GM21717 (cell line): ENCODE data around the gene PAWR.
"Not testable (repeated sequence)": the region's sequence is repeated elsewhere in the genome, so short reads cannot be mapped to it uniquely, and the experiment has no call there.

Source experiments
- ATAC-seq: cut with Tn5 transposase; IDR thresholded peaks from one replicate; pipeline ENCODE4 v1.9.1; 2021; ENCODE audit warnings: mild to moderate bottlenecking, moderate library complexity; ENCODE audit not compliant: unreplicated experiment

PAWR gene

DNA sequence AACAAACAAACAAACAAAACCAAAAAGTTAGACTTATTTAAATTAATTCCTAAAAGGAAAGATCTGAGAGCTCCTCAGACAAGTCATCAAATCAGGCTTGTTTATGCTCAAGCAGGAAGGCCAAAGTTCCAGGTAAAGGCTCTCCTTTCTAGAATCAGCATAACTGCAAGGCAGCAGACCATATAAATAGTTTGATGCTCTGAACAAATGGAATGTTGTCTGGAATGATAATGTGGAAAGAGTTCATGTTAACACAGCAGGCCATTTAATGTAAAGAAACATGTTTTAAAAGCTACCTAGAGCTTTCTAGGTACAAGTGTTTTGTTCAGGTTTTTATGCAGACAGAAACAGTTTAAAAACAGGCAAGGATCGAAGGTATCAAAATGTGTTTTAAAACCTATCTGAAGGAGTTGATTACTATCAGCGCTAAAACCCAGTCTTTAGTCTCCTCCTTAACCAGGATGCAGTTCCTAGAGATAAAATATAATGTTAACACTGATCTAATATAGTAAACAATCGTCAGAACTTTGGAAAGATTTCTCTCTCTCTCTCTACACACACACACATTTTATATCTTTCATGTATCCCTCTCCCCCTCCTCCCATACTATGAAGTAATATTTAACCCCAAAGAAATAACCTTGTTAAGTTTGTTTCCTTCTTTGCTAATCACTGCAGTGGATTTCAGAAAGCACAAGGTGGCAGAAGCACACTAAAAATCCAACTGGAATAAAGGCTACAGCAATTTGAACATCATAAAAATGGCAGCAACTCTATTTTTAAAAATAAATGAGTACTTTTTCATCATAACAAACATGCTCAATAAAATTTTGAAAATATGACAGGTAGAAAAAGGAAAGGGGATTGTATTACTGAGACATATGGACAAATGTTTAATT is 135.5 kb downstream of the PAWR start:
- ATAC-seq: no peak

DNA sequence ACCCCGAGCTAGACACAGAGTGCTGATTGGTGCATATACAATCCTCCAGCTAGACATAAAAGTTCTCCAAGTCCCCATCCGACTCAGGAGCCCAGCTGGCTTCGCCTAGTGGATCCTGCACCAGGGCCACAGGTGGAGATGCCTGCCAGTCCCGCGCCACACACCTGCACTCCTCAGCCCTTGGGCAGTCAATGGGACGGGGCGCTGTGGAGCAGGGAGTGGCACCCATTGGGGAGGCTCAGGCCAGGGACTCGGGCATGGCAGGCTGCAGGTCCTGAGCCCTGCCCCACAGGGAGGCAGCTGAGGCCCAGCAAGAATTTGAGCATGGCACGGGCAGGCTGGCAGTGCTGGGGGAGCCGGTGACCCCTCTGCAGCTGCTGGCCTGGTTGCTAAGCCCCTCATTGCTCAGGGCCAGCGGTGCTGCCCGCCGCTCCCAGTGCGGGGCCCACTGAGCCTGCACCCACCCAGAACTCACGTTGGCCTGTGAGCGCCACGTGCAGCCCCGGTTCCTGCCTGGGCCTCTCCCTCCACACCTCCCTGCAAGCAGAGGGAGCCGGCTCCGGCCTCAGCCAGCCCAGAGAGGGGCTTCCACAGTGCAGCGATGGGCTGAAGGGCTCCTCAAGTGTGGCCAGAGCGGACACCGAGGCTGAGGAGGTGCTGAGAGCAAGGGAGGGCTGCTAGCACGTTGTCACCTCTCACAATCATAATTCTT is 136.7 kb downstream of the PAWR start:
- ATAC-seq: no peak

- ATAC-seq: no peak
These were observed 138.6 kb downstream of the PAWR start for GRCh38 chr12:79552192-79552591.

- ATAC-seq: no peak
These were observed 141.1 kb downstream of the PAWR start for GRCh38 chr12:79549531-79550271.

GRCh38 chr12:79548610-79548924 is 142.2 kb downstream of the PAWR start:
- ATAC-seq: no peak

- no peak for ATAC-seq
These were observed 142.8 kb downstream of the PAWR start for GRCh38 chr12:79547735-79548609.

DNA sequence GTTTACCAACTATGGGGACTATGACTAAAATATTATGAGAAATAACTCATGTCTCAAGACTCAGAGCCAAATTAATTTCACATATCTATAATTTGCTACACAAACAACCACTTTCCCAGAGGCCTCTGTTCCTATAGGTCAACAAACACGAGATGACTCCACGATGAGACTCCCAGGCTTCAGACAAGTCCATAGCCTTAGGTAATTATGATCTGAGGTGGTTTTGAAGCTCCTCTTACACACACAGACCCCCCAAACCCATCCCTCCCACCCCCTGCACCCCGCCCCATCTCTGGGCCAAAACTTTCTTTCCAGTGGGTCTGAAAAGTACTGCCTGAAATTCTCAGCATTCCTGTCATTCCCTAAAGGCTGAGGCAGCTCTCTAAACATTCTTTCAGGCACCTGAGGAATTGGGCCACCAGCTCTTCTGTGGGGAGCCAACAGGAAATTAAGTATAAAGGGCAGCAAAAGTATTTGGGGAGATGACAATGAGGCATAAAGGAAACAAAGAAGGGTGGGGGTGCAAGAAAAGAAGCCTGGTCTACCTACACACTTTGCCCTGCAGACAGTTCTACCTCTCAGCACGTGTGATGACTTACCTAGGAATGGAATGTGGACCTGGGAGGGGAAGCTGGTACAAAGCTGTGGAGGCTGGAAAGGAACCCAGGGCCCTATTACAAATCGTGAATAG is 143.6 kb downstream of the PAWR start:
- no peak for ATAC-seq

- no peak for ATAC-seq
These were observed 144.2 kb downstream of the PAWR start for GRCh38 chr12:79546466-79547043.

- not testable (repeated sequence) for ATAC-seq
These were observed 146.3 kb downstream of the PAWR start for GRCh38 chr12:79544439-79544838.

GRCh38 chr12:79537675-79538074 is 153.1 kb downstream of the PAWR start:
- ATAC-seq: no peak

DNA sequence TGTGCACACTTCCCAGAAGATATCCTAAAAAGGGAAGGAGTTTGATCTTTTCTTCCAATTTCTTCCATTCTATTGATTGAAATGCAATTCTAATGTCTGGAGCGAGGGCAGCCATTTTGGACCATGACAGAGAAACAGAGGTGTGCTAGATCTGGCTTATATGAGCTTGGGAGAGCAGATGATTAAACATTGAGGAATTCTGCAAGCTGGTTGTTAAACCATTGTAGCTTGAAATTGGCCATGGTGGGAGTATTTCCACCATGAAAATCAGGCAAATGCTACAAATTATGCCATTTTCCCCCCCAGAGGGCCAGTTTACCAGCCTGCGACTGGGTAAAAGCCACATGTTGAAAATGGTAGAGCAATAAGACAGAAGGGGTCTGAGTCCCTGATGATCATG is 155.0 kb downstream of the PAWR start:
- ATAC-seq: no peak
